ENCODE measurements around the gene IL31RA. TPM values are rescaled to one million over a fixed set of nuclear protein-coding genes. Genes with fewer than 3 reads are reported as not detected.

IL31RA gene
- total and polyA plus RNA-seq, 2 of the 13 experiments (the other 11 are each of a cell fraction or from before 2014, with no cell fraction given): not detected

GRCh38 chr5:55934115-55934613 is 83.0 kb downstream of the IL31RA start (continued):
- TF ChIP-seq NBN (conservative IDR thresholded peaks at IDR 0.05): no peak
- peak; percentile 85; the same call in 1 of the 2 replicates for TF ChIP-seq SMYD3 (CRISPR knock-in tag; IDR thresholded peaks at IDR 0.05)
- TF ChIP-seq TOPORS (CRISPR knock-in tag; IDR thresholded peaks at IDR 0.05): no peak; the same call in 1 of the 2 replicates
- peak; percentile 62; the same call in 1 of the 2 replicates for TF ChIP-seq ZNF512B (CRISPR knock-in tag; IDR thresholded peaks at IDR 0.05; ENCODE audit: borderline replicate concordance)
- peak; percentile 97 for TF ChIP-seq HDAC1 (CRISPR knock-in tag; IDR thresholded peaks at IDR 0.05)
- TF ChIP-seq KMT2A (CRISPR knock-in tag; IDR thresholded peaks at IDR 0.05): peak; percentile 55; the same call in 1 of the 2 replicates
- no peak for TF ChIP-seq ZNF883 (CRISPR knock-in tag; IDR thresholded peaks at IDR 0.05; ENCODE audit: not compliant biosample characterization)
- TF ChIP-seq PRDM10 (CRISPR knock-in tag; IDR thresholded peaks at IDR 0.05; ENCODE audit: low read depth): 0 out of 2 replicates have a peak, but pooled peaks have one; percentile 48
- TF ChIP-seq HOXA5 (CRISPR knock-in tag; IDR thresholded peaks at IDR 0.05): peak; percentile 96
- peak; percentile 93 for TF ChIP-seq BHLHE40 (IDR thresholded peaks at IDR 0.05; ENCODE audit: low read length)
- TF ChIP-seq ZBTB49 (CRISPR knock-in tag; IDR thresholded peaks at IDR 0.05; ENCODE audit: borderline replicate concordance): no peak
- no peak for TF ChIP-seq GABPA (IDR thresholded peaks at IDR 0.05; ENCODE audit: low read depth, low read length)
- TF ChIP-seq GABPA (CRISPR knock-in tag; IDR thresholded peaks at IDR 0.05; ENCODE audit: low read depth): peak; percentile 62; the same call in 1 of the 2 replicates
- TF ChIP-seq HOXD1 (CRISPR knock-in tag; IDR thresholded peaks at IDR 0.05): peak; percentile 85
- TF ChIP-seq ASH2L (IDR thresholded peaks at IDR 0.05; ENCODE audit: insufficient read length, low read depth, low read length): peak; percentile 94
- peak; percentile 51; the same call in 1 of the 2 replicates for TF ChIP-seq FOXC1 (CRISPR knock-in tag; IDR thresholded peaks at IDR 0.05; ENCODE audit: borderline replicate concordance)
- TF ChIP-seq SOX6 (IDR thresholded peaks at IDR 0.05): no peak
- TF ChIP-seq SOX6 (CRISPR knock-in tag; IDR thresholded peaks at IDR 0.05): peak; percentile 99
- peak; percentile 65; the same call in 1 of the 2 replicates for TF ChIP-seq KLF6 (CRISPR knock-in tag; IDR thresholded peaks at IDR 0.05)

All from HepG2 (cell line).